ENCODE data around the gene DUSP7. TPM values are rescaled to one million over a fixed set of nuclear protein-coding genes. Genes with fewer than 3 reads are reported as not detected.
"Not testable (repeated sequence)": the region's sequence is repeated elsewhere in the genome, so short reads cannot be mapped to it uniquely, and the experiment has no call there.

Gene DUSP7
- total RNA-seq, 1 donor from 2014 or later: 25.2 TPM

DNA sequence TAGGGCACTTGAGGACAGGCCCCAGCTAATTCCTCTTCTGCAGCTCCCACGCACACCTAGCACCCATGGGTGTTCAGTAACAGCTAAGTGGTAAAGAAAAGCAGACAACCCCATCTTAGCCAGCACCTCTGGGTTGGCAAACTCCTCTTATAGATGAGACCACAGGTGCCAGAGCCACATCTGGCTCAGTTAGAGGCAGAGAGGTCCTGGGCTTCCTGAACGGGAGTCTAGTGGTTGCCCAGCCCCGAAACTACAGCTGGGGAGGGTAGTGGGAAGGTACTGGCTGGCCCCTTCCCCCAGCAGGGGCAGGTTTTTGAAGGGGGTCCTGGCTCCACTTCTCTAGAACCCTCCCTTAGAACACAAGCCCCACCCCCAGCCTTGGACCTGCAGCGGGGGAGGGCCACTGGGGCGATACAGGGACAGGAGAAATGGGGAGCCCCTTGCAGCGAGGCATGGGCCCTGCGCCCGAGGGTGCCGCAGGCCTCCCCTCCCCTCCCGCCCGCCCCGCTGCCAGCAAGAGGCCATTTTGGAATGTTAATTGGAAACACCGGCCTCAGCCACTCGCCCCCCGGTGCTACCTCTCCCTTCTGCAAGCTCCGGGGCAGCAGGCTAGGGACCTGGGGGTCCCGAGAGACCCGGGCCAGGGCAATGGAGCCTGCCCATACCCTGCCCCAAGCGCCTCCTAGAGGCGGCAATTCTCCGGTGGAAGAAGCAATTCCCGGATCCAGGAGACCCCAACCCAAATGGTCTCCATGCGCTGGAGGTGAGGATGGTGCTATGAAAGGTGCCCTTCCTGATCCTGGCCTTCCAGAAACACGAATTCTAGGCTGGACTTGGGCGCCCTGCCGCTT lies 1.5 kb downstream of the DUSP7 start:
- peak; percentile 55 for DNase-seq
- intact Hi-C loops (cut with micrococcal nuclease): loop anchor here (10.0 kb wide), 1 partner anchor 50 kb away; no protein-coding TSS in a partner anchor
- ATAC-seq: no peak

DNA sequence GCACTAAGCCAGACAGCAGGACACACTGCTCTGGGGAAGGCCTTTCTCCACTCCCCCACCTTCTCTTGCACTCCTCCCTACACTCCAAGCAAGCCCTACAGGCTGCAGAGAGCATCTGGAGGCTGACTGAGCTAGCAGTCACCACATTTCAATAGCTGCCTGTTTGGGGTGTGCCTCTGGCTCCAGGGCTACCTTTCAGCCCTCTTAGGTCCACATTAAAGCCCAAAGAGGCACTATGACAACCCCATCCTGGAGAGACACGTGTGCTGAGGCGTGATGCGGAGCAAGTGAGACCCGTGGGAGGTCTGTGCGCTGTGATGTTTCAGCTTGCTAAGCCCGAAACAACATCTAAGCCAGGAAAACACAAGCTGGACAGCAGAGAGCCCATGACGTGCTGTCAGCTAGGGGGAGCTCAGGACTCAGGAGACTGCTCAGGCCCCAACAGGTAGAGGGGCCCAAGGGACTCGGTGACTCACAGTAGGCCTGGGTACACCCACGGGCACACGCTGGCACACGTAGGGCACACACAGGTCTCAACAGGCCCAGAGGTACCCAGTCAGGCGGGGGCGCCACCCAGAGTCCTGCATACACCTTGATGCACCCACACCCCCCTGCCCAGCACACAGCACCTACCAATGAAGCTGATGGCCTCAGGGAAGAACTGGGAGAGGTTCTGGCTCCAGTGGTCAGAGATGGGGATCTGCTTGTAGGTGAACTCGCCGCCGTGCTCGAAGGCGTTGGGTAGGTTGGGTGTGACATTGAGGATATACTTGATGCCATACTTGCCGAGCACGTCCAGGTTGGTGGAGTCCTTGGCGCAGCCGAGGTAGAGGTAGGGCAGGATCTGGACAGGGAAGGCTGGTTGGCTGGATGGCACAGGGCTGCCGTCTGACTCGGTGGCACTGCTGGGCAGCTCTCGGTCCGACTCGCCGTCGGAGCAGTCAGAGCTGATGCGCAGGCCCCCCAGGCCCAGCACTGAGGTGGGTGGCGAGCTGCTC lies 2.8 kb downstream of the DUSP7 start:
- intact Hi-C loops (cut with micrococcal nuclease): loop anchor here (10.0 kb wide), 1 partner anchor 49 kb away; no protein-coding TSS in a partner anchor
- DNase-seq: no peak
- no peak for ATAC-seq

DNA sequence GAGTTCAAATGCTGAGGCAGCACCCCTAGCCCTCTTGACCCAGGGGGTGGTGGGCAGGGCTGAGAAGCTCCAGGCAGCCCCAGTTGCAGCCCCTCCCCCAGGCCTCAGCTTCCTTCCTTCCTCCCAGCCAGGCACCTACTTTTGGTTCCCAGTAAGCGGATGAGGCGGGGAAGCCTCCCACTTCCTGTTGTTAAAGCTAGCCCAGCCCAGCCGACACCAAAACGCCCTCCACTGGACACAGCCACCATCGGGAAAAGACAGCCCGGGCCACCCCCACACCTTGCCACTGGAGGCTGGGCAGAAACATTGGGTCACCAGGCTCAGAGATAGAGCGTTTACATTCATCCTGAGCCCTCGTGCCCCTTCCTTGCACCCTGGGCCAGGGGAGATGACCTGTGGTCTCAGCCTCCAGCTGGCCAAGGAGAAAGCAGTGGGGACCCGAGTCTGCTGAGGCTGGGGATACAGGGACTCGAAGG lies 3.5 kb downstream of the DUSP7 start:
- intact Hi-C loops (cut with micrococcal nuclease): loop anchor here (10.0 kb wide), 1 partner anchor 48 kb away; no protein-coding TSS in a partner anchor
- ATAC-seq (peak; percentile 42), DNase-seq (peak; percentile 92)

DNA sequence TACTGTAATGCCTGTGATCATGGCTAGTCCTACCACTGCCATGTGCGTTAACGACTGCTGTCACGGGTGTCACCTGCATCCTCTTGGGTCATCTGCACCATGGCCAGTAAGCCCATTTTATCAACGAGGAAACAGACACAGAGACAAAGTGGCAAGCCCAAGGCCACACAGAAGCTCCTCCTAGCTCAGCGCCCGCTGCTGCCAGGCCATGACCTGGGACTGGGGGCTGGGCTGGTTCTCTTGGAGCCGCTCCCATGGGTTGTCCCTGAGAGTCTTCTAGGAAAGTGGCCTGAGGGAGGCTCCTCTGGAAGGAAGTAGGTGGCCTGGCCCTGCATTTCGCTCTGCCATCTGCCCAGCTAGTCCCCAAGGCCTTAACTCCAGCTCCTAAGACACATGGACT lies 4.9 kb downstream of the DUSP7 start:
- intact Hi-C loops (cut with micrococcal nuclease): loop anchor here (10.0 kb wide), 1 partner anchor 47 kb away; no protein-coding TSS in a partner anchor
- ATAC-seq (no peak), DNase-seq (no peak)

DNA sequence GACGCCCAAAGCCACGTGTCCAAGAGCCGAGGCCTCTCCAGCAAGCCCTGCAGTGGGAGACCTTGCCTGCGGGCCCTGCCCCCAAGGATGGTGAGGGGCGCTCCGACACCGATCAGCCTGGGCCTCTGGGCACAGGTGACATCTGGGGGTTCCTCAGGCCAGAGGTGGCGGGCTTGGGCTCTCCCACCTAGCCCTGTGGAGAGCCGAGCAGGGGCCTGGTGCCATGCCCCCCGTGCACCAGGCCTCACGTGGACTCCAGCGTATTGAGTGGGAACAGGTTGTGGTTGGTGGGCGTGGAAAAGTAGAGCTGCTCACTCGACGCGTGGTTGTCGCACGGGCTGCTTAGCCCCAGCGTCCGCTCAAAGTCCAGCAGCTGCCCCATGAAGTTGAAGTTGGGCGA lies 5.8 kb downstream of the DUSP7 start:
- intact Hi-C loops (cut with micrococcal nuclease): loop anchor here (10.0 kb wide), 1 partner anchor 46 kb away; no protein-coding TSS in a partner anchor
- no peak for ATAC-seq
- DNase-seq: no peak

DNA sequence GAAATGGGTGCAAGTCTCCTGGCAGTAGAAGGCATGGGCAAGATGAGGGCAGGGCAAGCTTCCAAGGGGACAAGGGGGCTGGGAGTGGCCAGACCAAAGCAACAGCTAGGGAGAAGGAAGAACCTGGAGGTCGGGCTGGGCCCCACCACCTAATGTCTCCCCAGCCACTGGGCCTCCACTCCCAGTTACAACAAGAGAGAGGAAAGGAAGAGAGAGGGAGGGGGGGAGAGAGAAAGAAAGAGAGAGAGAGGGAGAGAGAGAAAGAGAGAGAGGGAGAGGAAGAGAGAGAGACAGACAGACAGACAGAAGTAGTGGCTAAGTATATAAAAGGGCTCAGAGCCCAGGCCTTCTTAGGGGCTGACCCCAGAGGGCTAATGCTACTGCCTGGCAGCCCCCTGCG lies 6.9 kb downstream of the DUSP7 start:
- intact Hi-C loops (cut with micrococcal nuclease): no loop called here
- ATAC-seq: no peak
- DNase-seq: no peak

DNA sequence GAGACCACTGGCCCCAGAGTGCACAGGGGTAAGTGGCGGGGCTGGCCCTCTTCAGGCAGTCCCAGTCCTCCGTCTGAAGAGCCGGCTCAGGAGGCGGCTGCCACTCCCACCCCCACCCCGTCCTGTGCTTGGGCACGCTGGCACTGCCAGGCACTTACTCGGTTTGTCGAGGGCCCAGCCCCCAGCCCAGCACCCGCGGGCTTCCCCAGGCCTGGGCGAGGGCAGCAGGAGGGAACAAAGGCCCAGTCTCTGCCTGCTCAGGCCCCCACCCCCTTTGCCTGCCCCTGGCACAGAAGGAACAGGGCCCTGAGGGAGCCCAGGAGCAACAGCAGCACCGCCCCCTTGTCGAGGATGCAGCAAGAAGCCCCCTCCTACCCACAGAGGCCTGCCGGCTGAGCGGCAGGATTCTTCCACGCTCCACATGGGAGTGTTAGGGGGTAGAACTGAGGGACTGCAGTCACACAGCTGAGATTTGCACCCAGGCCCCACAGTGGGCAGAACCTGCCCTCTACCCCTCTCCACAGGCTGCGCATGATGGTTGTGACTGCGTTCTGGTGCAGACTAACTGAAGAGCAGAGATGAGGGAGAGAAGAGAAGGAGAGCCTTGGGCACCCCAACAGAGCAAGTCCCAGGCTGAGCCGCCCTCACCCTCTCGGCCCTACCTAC lies 8.9 kb downstream of the DUSP7 start:
- ATAC-seq (peak; percentile 21), DNase-seq (no peak)
- intact Hi-C loops (cut with micrococcal nuclease): no loop called here

DNA sequence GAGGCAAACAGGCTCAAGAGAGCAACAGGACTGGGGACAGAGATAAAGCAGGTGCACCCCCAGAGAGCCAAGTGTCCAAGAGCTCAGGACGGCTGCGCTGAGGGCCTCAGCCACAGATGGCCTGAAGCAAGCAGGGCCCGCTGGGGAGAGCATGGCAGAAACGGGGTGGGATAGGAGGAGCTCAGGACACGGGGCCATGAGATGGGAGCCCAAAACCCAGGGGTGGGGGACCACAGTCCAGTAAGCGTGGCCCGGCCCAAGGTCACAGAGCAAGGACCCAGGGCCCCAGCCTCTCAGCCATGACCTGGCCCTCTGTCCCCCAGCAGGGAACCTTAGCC lies 9.5 kb downstream of the DUSP7 start:
- peak; percentile 2 for ATAC-seq
- intact Hi-C loops (cut with micrococcal nuclease): no loop called here
- no peak for DNase-seq

DNA sequence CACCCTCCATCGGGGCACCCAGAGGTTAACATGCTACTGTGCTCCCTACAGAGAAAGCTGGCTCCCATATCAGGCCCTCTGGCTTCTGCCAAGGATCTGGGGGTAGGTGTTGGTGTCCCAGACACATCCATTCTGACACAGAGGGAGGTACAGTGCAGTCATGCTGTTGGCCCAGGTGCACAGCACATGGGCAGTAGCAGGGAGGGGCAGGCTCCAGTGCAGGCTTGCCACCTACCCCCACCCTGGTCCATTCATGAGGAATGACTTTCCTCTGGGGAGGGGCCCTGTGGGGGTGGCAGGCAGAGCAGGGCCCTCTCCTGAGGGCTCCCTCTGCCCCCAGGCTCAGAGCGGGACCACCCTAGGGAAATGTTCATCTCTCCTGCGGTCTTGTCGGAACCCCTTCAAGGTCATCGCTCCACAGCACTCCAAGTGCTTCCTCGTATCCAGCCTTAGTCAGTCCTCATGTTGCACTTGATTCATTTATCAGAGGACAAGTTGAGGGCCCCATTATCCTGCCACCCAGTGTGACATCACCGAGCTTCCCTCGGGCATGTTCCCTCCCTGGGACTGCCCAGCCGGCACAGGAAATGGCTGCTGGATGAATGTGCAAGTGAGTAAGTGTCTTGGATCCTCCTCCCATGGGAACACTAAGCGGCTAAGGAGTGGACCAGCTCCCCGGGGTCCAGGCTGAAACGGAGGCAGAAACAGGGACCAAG lies 10.0 kb downstream of the DUSP7 start:
- intact Hi-C loops (cut with micrococcal nuclease): no loop called here
- DNase-seq: no peak
- peak; percentile 70 for ATAC-seq

DNA sequence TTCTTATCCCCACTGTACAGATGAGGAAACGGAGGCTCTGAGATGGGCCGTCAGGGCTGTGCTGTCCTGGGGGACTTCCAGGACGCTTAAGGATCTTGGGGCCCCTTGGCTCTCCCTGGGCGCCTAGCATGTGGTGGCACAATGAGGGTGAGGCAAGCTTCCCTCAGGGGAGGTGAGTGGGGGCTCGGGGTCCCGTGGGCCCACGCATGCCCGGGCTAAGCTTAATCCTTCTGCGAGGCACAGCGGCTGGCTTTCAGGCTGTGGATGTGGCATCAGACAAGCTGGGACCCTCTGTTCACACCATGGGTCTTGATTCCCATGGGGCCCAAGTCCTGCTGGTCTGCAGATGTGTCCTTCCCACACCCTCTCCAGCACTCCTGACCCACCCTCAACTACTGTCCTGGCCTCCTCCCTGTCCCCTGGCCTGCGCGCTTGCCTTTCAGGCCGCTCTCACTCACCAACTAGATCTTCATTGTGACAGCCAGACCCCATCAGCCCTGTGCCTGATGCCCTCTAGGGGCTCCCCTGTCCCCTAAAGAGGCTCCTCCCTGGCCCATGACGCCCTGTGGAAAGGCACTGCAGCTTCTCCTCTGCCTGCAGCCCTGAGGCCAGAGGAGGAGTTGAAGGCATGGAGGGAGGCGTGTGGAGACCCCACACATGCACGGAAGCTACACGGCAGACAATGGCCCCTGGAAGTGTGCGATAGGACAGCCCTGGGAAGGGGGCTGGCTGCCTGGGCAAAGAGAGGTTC lies 11.3 kb downstream of the DUSP7 start:
- intact Hi-C loops (cut with micrococcal nuclease): no loop called here
- ATAC-seq (no peak), DNase-seq (no peak)

DNA sequence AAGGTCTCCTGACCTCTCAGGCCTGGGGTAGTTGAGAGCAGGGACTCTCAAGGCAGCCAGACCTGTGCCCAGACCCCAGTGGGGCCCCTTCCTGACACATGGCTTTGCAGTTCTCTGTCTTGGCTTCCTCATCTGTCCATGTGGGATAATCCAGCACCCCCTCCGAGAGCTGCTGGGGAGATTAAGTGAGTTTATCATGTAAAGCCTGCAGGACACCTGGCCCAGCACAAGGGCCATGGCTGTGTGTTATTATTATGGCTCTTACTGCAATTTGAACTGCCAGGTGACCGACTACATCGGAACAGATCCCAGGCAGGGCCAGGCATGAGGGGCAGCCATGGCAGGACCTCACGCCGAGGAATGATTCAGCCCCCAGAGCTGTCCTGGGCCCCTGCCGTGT lies 12.6 kb downstream of the DUSP7 start:
- DNase-seq (no peak), ATAC-seq (no peak)
- intact Hi-C loops (cut with micrococcal nuclease): no loop called here

DNA sequence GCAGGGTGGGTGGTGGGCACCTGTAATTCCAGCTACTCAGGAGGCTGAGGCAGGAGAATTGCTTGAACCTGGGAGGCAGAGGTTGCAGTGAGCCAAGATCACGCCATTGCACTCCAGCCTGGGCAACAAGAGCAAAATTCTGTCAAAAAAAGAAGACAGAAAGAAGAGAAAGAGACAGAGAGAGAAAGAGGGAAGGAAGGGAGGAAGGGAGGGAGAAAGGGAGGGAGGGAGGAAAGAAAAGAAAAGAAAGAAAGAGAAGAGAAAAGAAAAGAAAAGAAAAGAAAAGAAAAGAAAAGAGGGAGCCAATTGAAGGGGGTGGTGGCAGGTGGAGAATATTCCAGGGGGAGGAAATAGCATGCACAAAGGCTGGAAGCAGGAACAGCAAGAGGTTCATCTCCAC lies 13.3 kb downstream of the DUSP7 start:
- not testable (repeated sequence) for ATAC-seq

DNA sequence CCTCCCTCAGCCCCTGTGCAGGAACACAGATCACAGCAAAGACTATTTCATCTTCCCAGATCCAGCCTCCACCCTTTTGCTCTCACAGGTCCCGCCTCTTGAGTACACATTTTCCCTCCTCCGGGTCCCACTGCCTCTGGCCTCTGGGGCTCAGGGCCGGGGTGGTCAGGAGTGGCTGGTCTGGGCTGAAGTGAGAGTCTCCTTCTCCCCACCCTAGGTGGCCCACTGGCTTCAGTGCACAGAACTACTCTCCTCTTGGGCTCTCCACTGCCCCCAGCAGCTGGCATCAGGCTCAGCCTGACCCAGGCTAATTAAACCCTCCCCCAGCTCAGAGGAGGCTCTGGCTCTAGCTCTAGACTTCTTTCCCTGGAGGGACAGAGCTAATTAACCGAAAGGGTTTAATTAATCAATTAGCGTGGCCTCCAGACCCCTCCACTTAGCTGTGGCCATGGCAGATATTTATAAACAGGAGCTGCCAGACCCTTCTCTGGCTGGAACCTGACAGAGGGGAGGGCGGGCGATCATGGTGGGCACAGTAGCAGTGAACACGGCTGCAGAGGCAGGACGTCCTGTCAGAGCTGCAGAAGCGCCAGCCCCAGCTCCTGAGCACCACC lies 15.1 kb downstream of the DUSP7 start:
- intact Hi-C loops (cut with micrococcal nuclease): no loop called here
- no peak for DNase-seq
- ATAC-seq: peak; percentile 34

More for the DNA sequence above, 13.3 kb downstream of the DUSP7 start:
- DNase-seq; intact Hi-C loops (cut with micrococcal nuclease): not testable (repeated sequence)

DNA sequence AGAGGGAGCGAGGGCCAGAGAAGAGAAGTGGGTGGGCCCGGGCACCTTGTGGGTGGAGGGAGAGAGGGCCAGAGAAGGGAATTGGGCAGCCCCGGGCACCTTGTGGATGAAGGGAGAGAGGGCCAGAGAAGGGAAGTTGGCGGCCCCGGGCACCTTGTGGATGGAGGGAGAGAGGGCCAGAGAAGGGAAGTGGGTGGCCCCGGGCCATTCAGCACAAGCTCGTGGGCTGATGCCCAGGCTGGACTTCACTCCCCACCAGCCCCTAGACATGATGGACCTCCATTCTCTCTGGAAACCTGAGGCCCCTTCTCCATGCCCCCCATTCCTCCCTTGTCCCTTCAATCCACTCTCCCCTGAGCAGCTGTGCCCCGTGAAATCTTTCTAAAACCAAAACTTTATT lies 15.8 kb downstream of the DUSP7 start:
- peak; percentile 2 for ATAC-seq
- intact Hi-C loops (cut with micrococcal nuclease): no loop called here
- DNase-seq: no peak

DNA sequence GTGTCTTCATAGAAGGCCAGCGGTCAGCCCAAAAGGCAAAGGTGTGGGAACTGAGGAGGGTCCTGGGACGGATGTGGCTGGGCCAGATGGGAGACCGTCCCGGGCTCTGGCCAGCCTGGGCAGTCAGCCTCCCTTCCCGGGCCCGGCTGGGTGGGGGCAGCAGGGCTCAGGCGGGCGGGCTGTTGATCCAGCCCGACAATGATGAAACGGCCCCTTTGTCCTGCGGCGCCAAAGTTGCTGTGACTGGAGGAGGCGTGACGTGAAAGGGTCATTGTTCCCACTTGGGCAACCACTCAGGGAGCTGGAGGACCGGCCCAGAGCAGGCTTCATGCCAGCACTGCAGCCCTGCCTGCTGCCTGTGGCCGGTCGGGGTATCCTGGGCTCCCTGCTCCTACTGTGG lies 16.5 kb downstream of the DUSP7 start:
- intact Hi-C loops (cut with micrococcal nuclease): no loop called here
- DNase-seq (peak; percentile 84), ATAC-seq (peak; percentile 83)

DNA sequence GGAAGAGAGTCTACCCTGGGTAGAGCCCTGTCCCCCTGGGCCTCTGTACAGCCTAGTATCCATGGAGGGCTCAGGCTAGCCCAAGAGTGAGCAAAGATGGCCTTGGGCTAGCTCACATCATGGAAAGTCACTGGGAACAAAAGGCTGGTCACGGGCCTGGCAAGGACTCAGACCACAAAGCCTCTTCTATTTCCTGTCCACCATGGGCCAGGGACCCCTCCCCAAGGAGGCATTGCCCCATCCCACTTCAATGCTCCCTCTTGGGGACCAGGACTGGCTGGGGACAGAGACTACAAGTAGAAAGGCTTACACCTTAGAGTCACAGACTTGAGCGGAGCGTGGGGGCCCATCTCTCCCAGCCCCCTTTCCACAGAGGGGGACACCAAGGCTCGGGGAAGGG lies 16.9 kb downstream of the DUSP7 start:
- ATAC-seq: no peak
- intact Hi-C loops (cut with micrococcal nuclease): no loop called here
- DNase-seq: no peak

DNA sequence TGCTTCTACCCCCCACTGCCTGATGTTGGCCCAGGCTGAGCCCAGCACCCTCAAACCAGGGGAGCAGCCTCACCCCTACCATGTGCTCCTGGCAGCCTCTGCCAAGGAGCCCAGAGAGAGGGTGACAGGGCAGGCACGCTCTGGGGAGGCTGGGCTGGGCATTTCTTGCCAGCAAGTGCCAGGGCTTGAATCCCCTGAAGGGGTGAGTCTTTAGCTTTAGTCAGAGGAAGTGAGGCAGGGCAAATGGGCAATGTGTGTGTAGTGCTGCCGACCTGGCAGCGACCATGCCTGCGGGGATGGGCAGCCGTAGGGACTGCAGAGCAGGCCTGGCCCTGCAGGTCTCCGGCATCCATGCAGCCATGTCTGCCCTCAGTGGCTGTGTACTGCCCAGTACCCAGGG lies 18.1 kb downstream of the DUSP7 start:
- intact Hi-C loops (cut with micrococcal nuclease): no loop called here
- no peak for DNase-seq
- no peak for ATAC-seq

Data from left ventricle myocardium superior (tissue), 1 donor.